GM12878 (cell line): ENCODE results near the gene APOBEC3B. TPM values are rescaled to one million over a fixed set of nuclear protein-coding genes. Genes with fewer than 3 reads are reported as not detected.
A peak's percentile ranks its signal among the peaks of the same experiment; 100 is the strongest.

Experiments used
- GABPA ChIP-seq: IDR thresholded peaks from 2 replicates; pipeline ENCODE4 v1.6.1; 2014; ENCODE audit warnings: antibody characterized with exemption, low read depth, mild to moderate bottlenecking, inconsistent platforms
- GATAD2B ChIP-seq: fragments of 450-650 bp; conservative IDR thresholded peaks from 2 replicates; pipeline ENCODE4 v1.6.1; 2017; ENCODE audit warnings: low read depth, mild to moderate bottlenecking, moderate library complexity
- HDAC2 ChIP-seq: fragments of 200-600 bp; sonication (generic); IDR thresholded peaks from 2 replicates; pipeline ENCODE4 v1.6.1; 2017
- IRF3 ChIP-seq: fragments of 450-650 bp; IDR thresholded peaks from 2 replicates; pipeline ENCODE4 v1.6.1; 2014; ENCODE audit warnings: mild to moderate bottlenecking
- MTA2 ChIP-seq: fragments of 450-650 bp; IDR thresholded peaks from 2 replicates; pipeline ENCODE4 v1.6.1; 2016; ENCODE audit warnings: low read depth, mild to moderate bottlenecking, moderate library complexity
- NKRF ChIP-seq: fragments of 450-650 bp; conservative IDR thresholded peaks from 2 replicates; pipeline ENCODE4 v1.6.1; 2017; ENCODE audit warnings: mild to moderate bottlenecking, moderate library complexity
- NR2F1 ChIP-seq: fragments of 450-650 bp; conservative IDR thresholded peaks from 2 replicates; pipeline ENCODE4 v1.6.1; 2017; ENCODE audit warnings: mild to moderate bottlenecking
- PAX5 ChIP-seq: IDR thresholded peaks from 2 replicates; pipeline ENCODE4 v1.6.1; 2011; ENCODE audit warnings: low read depth, low read length, borderline replicate concordance
- SREBF1 ChIP-seq: IDR thresholded peaks from 2 replicates; pipeline ENCODE4 v1.6.1; 2012; ENCODE audit warnings: mild to moderate bottlenecking, low read length
- STAT1 ChIP-seq: fragments of 450-650 bp; conservative IDR thresholded peaks from 2 replicates; pipeline ENCODE4 v1.6.1; 2014; ENCODE audit warnings: antibody characterized with exemption, mild to moderate bottlenecking
- TARDBP ChIP-seq: IDR thresholded peaks from 2 replicates; pipeline ENCODE4 v1.6.1; 2016; ENCODE audit warnings: borderline replicate concordance
- ZBTB4 ChIP-seq: fragments of 450-650 bp; formaldehyde crosslinking; IDR thresholded peaks from 2 replicates; pipeline ENCODE4 v1.4.0; 2022; ENCODE audit warnings: mild to moderate bottlenecking, moderate library complexity
- ZNF384 ChIP-seq: IDR thresholded peaks from 2 replicates; pipeline ENCODE4 v1.6.1; 2012; ENCODE audit warnings: low read depth, mild to moderate bottlenecking, low read length, improper control_type of control experiment, borderline replicate concordance
- polyA plus RNA-seq, 11 experiments: library from polyadenylated mRNA; depleted of rRNA in 4 of 11; unstranded in 6 of 11; stranded (reverse) in 5 of 11; fragments of >200 nt; fragmentation: Nextera tagmentation in 4 of 11; fragmentation: Illumina TruSeq in 1 of 11; extraction: Ambion mirVana in 4 of 11; extraction: Trizol in 1 of 11; gene quantifications; 1 replicate in 1 of 11; 2 replicates in 10 of 11; pipeline versions ENCODE4 v1.2.1 to v1.2.3, GENCODE V29; 2011 to 2016; ENCODE audit warnings: inconsistent platforms in 2 of 11, missing spikeins in 2 of 11, low read depth in 1 of 11
- total RNA-seq, 4 experiments: library from RNA; depleted of rRNA in 3 of 4; stranded (reverse); fragments of >200 nt in 3 of 4; fragmentation: Illumina TruSeq in 1 of 4; extraction: Trizol in 1 of 4; gene quantifications; 2 replicates each; pipeline versions ENCODE4 v1.2.1 to v1.2.3, GENCODE V29; 2013 to 2021
- TF ChIP-seq, protein P1 (sequence below): fragments of 450-650 bp; IDR thresholded peaks from 2 replicates; pipeline ENCODE4 v1.6.1; 2017; ENCODE audit warnings: antibody characterized with exemption, mild to moderate bottlenecking, moderate library complexity
- TF ChIP-seq, protein P2 (sequence below): fragments of 450-650 bp; IDR thresholded peaks from 2 replicates; pipeline ENCODE4 v1.6.1; 2017; ENCODE audit warnings: low read depth, mild to moderate bottlenecking, moderate library complexity
- TF ChIP-seq, protein P3 (sequence below): fragments of 450-650 bp; IDR thresholded peaks from 2 replicates; pipeline ENCODE4 v1.6.1; 2018; ENCODE audit warnings: mild to moderate bottlenecking, low read depth, moderate library complexity; ENCODE audit not compliant: partially characterized antibody

APOBEC3B gene
- total and polyA plus RNA-seq, 10 of the 15 experiments (the other 5 are each of a cell fraction or from before 2014, with no cell fraction given): 2.4 to 75.1 (median 30.9) TPM

- TF ChIP-seq ZBTB4: no peak
- peak; percentile 40; the same call in 1 of the 2 replicates for TF ChIP-seq MTA2
- TF ChIP-seq HDAC2: no peak
- TF ChIP-seq, protein P1, sequence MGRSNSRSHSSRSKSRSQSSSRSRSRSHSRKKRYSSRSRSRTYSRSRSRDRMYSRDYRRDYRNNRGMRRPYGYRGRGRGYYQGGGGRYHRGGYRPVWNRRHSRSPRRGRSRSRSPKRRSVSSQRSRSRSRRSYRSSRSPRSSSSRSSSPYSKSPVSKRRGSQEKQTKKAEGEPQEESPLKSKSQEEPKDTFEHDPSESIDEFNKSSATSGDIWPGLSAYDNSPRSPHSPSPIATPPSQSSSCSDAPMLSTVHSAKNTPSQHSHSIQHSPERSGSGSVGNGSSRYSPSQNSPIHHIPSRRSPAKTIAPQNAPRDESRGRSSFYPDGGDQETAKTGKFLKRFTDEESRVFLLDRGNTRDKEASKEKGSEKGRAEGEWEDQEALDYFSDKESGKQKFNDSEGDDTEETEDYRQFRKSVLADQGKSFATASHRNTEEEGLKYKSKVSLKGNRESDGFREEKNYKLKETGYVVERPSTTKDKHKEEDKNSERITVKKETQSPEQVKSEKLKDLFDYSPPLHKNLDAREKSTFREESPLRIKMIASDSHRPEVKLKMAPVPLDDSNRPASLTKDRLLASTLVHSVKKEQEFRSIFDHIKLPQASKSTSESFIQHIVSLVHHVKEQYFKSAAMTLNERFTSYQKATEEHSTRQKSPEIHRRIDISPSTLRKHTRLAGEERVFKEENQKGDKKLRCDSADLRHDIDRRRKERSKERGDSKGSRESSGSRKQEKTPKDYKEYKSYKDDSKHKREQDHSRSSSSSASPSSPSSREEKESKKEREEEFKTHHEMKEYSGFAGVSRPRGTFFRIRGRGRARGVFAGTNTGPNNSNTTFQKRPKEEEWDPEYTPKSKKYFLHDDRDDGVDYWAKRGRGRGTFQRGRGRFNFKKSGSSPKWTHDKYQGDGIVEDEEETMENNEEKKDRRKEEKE: no peak
- TF ChIP-seq NKRF: no peak
- no peak for TF ChIP-seq PAX5
- TF ChIP-seq, protein P2, sequence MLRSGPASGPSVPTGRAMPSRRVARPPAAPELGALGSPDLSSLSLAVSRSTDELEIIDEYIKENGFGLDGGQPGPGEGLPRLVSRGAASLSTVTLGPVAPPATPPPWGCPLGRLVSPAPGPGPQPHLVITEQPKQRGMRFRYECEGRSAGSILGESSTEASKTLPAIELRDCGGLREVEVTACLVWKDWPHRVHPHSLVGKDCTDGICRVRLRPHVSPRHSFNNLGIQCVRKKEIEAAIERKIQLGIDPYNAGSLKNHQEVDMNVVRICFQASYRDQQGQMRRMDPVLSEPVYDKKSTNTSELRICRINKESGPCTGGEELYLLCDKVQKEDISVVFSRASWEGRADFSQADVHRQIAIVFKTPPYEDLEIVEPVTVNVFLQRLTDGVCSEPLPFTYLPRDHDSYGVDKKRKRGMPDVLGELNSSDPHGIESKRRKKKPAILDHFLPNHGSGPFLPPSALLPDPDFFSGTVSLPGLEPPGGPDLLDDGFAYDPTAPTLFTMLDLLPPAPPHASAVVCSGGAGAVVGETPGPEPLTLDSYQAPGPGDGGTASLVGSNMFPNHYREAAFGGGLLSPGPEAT: peak; percentile 45; the same call in 1 of the 2 replicates
- TF ChIP-seq GATAD2B: no peak; the same call in 1 of the 2 replicates
- TF ChIP-seq STAT1: no peak
- no peak for TF ChIP-seq SREBF1
- TF ChIP-seq GABPA: no peak
- no peak for TF ChIP-seq TARDBP
- peak; percentile 63; the same call in 1 of the 2 replicates for TF ChIP-seq NR2F1
- TF ChIP-seq, protein P3, sequence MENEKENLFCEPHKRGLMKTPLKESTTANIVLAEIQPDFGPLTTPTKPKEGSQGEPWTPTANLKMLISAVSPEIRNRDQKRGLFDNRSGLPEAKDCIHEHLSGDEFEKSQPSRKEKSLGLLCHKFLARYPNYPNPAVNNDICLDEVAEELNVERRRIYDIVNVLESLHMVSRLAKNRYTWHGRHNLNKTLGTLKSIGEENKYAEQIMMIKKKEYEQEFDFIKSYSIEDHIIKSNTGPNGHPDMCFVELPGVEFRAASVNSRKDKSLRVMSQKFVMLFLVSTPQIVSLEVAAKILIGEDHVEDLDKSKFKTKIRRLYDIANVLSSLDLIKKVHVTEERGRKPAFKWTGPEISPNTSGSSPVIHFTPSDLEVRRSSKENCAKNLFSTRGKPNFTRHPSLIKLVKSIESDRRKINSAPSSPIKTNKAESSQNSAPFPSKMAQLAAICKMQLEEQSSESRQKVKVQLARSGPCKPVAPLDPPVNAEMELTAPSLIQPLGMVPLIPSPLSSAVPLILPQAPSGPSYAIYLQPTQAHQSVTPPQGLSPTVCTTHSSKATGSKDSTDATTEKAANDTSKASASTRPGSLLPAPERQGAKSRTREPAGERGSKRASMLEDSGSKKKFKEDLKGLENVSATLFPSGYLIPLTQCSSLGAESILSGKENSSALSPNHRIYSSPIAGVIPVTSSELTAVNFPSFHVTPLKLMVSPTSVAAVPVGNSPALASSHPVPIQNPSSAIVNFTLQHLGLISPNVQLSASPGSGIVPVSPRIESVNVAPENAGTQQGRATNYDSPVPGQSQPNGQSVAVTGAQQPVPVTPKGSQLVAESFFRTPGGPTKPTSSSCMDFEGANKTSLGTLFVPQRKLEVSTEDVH: no peak
- no peak for TF ChIP-seq IRF3
- peak; percentile 88 for TF ChIP-seq ZNF384
These were observed 21.1 kb downstream of the APOBEC3B start (continued) for GRCh38 chr22:39003165-39003638.
